LoVo (cell line): ENCODE results near the gene ANKRD30A.
"Not testable (repeated sequence)": the region's sequence is repeated elsewhere in the genome, so short reads cannot be mapped to it uniquely, and the experiment has no call there.

Experiments
- DNase-seq: peaks from one replicate; pipeline ENCODE4 v3.0.0-alpha.2; 2016; ENCODE audit warnings: low spot score

Gene ANKRD30A

DNA sequence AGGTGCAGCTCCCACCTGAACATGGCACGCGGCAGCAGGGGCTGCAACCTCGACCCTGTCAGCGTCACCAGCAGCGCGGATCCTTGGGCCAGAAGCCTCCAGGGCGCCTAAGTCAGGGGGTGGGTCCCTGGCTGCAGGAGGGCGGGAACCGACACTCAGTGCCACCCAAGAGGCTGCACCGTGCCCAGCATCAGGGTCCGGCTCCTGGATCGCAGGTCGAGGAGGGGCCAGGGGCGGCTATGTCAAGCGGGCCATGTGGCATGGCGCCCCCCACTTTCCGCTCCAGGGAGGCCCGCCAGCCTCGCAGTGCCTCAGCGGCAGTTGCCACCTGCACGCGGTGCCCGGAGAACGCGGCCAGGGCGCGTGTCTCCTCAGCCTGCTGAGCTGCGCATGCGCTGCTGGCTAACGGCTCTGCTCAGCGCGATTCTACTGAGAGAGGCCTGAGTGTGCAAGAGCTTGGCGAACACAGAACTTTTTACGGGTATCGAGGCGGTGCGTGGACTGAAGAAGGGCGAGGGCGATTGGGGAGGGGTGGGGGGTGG is at the start of gene ANKRD30A:
Gene ANKRD30A, plus strand, starts transcription at position 408 of the 542 bp plus-strand sequence. CDS start 190 bp downstream, outside the sequence.
- no peak for DNase-seq

- not testable (repeated sequence) for DNase-seq
Observed at GRCh38 chr10:37076083-37076482, 49.3 kb upstream of the ANKRD30A start.

- DNase-seq, result no peak
Observed at GRCh38 chr10:37095792-37096573, 29.4 kb upstream of the ANKRD30A start.

- no peak for DNase-seq
Observed at GRCh38 chr10:37101261-37101660, 24.1 kb upstream of the ANKRD30A start.

- no peak for DNase-seq
Observed at GRCh38 chr10:37109000-37109399, 16.4 kb upstream of the ANKRD30A start.

- DNase-seq, result no peak
Observed at GRCh38 chr10:37124532-37124931, 866 bp upstream of the ANKRD30A start.

DNA sequence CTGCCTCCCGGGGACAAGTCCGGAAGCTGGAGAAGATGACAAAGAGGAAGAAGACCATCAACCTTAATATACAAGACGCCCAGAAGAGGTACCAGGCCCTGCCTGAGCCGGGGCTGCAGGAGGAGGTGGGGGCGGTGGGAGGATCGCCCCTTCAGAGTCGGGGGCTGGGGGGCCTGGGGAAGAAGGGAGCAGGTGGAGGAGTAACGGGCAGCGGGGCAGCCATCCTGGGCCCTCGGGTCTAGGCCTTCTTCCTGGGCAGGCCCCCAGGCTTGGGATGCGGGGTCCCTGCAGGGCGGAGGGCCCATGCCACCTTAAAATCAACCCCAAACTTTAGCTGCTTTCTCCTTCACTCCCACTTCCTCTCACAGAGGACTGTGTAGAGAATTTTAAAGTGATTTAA is 523 bp downstream of the ANKRD30A start:
- DNase-seq, result no peak

DNA sequence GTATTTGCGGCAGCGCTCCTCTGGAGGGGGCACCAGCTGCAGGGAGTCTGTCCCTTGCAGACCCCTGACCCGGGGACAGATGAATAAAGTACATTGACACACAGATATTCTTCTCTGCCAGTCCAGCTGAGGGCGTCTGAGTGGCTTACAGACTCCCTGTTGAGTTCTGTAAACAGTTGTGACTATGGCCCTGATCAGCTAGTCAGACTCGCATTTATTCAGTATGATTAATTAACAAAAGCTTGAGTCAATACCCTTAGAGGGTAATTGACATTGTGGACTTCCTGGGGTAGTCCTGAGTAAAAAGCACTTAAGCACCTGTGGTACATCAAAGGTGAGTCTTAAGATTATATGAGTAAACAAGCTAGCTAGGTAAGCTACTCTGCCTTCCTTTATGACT is 21.0 kb downstream of the ANKRD30A start:
- no peak for DNase-seq

GRCh38 chr10:37162430-37162829 is 37.0 kb downstream of the ANKRD30A start:
- not testable (repeated sequence) for DNase-seq

GRCh38 chr10:37171945-37172344 is 46.5 kb downstream of the ANKRD30A start:
- DNase-seq, result not testable (repeated sequence)

DNA sequence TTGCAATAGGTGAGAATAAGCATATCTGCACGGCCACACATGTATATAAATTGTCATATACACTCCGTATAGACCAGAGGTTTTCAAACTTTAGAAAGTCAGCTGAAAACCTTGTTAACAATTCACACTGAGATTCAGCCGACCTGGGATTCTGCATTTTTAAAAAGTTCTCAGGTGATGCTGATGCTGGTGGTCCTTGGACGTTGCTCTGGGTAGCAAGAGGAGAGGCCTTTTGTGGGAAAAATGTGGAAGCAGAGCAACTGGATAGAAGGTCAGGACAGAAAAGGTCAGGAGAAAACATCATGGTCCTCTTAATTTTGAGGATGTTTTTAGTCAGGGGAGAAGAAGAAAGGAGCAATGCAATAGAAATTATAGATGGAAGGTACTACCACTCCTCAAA is 52.9 kb downstream of the ANKRD30A start:
- DNase-seq, result not testable (repeated sequence)

DNA sequence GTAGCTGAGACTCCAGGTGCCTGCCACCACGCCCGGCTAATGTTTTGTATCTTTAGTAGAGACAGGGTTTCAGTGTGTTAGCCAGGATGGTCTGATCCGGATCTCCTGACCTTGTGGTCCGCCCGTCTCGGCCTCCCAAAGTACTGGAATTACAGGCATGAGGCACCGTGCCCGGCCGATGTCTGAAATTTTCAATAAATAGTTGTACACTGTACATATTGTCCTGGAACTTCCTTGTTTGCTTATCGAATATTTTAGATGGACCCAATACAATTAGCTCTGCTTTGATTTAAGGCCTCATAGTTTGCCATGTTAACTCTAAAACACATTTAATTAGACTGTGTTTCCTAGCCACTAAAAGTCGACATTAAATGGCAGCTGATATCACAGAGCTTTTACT is 57.3 kb downstream of the ANKRD30A start:
- DNase-seq, result not testable (repeated sequence)

DNA sequence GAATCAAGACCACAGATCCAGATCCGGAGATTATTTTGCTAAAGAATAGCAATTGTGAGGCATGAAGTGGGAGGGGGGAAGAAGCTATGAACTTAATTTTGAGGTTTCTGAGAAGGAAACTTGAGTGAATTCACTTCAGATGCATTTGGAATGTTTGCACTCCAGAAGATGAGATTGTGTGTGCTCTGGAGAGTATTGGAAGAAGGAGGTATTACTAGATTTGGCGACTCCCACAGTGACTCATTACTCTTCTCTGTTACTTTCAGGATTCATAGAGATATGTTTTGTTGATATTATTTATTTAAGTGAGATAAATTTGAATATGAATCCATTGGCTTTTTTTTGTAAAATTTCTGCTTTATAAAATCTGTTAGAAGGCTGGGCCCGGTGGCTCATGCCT is 80.7 kb downstream of the ANKRD30A start:
- DNase-seq, result no peak

GRCh38 chr10:37220866-37221265 is 95.5 kb downstream of the ANKRD30A start:
- no peak for DNase-seq

- no peak for DNase-seq
Observed at GRCh38 chr10:37222046-37222445, 96.6 kb downstream of the ANKRD30A start.

DNA sequence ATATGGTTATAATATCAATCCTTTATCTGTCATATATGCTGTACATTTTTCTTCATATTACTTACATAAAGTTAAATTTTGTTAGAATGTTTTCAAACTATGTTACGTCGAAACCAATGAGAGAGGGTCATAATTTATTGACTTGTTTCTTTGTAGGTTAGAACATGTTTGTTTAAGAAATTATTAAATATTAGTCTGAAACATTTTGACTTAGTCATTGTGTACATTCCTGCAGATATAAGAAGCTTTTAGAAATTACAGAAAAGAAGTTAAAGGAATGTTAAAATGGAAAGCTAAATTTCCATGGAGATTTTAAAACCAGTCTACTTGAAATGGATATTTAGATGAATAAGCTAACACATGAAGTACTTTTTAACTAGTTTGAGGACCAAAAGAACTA is 99.8 kb downstream of the ANKRD30A start:
- DNase-seq, result no peak

- no peak for DNase-seq
Observed at GRCh38 chr10:37226524-37226923, 101.1 kb downstream of the ANKRD30A start.

DNA sequence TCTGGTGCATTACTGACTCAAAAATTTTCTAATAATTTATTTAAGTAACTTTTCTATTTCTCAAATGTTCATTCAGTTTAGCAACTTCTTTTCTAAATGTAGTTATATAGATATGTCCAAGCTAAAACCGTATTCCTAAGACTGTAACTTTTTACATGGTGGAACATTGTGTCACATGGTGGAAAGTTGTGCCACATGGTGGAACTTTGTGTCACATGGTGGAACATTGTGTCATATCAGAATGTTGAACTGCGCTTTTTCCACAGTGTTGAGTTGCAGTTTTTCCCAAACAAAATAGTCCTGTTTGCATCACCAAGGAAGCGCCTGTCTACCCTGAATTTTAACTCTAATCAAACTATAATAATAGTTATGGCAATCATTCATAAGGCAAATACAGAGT is 109.3 kb downstream of the ANKRD30A start:
- no peak for DNase-seq

DNA sequence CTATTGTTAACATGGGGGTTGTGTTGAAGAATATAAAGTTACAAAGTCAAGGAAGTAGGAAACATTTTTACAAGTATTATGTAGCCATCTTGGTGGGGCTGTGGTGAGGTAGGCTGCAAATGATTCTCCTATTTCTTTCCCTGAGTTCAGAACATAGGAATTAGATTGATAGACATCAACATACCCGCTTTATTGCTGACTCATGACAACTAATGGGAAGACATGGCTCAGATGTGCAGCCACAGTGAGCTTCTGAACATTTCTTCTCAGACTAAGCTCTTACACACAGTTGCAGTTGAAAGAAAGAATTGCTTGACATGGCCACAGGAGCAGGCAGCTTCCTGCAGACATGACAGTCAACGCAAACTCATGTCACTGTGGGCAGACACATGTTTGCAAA is 110.7 kb downstream of the ANKRD30A start:
- no peak for DNase-seq

DNA sequence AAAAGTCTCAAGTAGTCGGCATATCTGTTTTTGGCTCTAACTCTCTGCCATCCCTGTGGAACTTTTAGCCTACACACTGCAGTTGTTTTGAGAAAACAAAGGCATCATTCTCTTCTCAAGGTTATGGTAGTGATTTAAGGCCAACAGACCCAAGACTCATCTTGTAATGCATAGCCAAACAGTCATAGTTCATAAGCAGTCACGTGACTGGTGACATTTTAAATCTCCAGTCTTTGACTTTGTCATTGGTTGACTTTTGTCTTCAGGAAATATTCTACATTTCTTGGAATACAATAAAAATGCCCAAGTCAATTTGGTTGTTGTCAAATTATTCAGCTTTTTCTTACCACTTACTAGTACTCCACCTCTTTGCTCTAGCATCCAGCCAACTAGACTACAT is 114.8 kb downstream of the ANKRD30A start:
- no peak for DNase-seq

DNA sequence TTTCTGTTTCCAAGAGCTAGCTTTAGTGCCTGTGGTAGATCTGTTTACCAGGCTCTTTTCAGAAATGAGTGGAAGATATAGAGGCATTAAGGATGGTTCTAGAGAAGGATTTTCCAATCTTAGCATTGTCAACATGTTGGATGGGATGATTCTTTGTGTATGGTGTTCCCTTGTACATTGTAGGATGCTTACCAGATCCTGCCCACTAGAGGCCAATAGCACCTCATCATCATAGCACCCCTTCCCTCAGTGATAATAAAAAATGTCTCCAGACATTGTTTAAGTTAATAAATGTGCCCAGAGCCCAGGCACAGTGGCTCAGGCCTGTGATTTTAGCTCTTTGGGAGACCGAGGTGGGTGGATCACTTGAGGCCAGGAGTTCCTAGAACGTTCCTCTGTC is 121.2 kb downstream of the ANKRD30A start:
- no peak for DNase-seq

GRCh38 chr10:37255837-37256236 is 130.4 kb downstream of the ANKRD30A start:
- not testable (repeated sequence) for DNase-seq

GRCh38 chr10:37263304-37263703 is 137.9 kb downstream of the ANKRD30A start:
- no peak for DNase-seq

GRCh38 chr10:37268266-37268665 is 142.9 kb downstream of the ANKRD30A start:
- DNase-seq, result no peak
